Measurements from ENCODE around the gene TMEM11.

TMEM11 gene

DNA sequence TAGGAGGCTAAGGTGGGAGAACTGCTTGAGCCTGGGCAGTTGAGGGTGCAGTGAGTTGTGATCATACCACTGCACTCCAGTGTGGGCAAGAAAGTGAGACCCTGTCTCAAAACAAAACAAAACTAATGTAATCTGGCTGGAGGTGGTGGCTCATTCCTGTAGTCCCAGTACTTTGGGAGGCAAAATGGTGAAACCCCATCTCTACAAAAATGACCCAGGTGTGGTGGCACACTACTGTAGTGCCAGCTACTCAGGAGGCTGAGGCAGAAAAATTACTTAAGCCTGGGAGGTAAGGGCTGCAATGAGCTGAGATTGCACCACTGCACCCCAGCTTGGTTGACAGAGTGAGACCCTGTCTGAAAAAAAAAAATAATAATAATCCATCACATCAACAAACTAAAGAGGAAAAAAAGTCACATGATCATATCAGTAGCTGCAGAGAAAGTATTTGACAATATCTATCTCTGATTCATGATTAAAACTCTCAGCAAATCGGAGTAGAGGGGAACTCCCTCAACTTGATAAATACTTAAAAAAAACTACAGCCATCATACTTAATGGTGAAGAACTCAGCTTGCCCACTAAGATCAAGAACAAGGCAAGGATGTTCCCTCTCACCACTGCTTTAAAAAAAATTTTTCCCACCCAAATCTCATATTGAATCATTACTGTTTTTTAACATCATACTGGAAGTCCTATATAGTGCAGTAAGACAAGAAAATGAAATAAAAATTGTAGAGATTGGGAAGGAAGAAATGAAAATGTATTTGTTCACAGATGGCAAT lies 56.2 kb downstream of the TMEM11 start:
- DNase-seq = no peak

DNA sequence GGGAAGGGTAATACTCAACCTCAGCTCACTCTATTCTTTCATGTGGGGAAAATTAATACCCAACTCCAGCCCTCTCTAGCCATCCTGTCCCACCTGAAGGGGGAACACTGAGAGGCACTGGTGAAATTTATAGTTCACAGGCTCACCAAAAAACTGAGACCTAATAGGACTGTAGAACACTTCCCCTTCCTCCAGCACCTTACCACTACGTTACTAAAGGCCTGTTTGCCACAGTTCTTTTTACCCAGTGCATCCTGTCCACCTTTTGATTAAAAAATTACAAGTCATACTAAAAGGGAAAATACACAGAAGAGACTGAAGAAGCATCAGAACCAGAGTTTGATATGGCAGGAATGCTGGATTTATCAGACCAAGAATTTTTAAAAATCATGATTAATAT lies 61.2 kb downstream of the TMEM11 start:
- no peak for DNase-seq

DNA sequence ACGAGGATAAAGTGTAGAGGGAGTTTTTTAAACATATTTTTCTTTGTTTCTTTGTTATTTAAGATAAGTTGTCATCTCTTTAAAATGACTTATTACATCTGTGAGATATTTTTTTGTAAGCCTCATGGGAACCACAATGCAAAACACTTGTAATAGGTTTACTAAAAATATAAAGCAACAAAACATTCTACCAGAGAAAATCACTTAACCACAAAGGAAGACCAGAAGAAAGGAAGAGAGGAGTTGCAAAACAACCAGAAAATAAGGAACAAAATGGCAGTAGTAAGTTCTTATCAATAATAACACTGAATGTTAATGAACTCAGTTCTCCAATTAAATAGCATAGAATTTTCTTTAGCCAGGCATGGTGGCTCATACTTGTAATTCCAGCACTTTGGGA lies 64.3 kb downstream of the TMEM11 start:
- no peak for DNase-seq
